Right lung (tissue), 5 donors: ENCODE results near the gene FOXC2. TPM values are rescaled to one million over a fixed set of nuclear protein-coding genes. Genes with fewer than 3 reads are reported as not detected.
"Not testable (repeated sequence)": the region's sequence is repeated elsewhere in the genome, so short reads cannot be mapped to it uniquely, and the experiment has no call there.

Experiments used
- DNase-seq, 2 donors: peaks; one replicate each; pipeline ENCODE4 v3.0.0-alpha.2; 2013
- polyA plus RNA-seq, 5 donors: library from polyadenylated mRNA; unstranded; fragments of 120-200 nt; gene quantifications; one replicate each; pipeline versions ENCODE4 v1.2.1 to v1.2.3, GENCODE V29; 2013; ENCODE audit warnings: inconsistent platforms in 1 of 5, low replicate concordance in 1 of 5; ENCODE audit not compliant: insufficient read length in 5 of 5, insufficient read depth in 1 of 5

FOXC2 gene
- polyA plus RNA-seq, 5 donors, result 0.31 to 0.95 (median 0.72) TPM

DNA sequence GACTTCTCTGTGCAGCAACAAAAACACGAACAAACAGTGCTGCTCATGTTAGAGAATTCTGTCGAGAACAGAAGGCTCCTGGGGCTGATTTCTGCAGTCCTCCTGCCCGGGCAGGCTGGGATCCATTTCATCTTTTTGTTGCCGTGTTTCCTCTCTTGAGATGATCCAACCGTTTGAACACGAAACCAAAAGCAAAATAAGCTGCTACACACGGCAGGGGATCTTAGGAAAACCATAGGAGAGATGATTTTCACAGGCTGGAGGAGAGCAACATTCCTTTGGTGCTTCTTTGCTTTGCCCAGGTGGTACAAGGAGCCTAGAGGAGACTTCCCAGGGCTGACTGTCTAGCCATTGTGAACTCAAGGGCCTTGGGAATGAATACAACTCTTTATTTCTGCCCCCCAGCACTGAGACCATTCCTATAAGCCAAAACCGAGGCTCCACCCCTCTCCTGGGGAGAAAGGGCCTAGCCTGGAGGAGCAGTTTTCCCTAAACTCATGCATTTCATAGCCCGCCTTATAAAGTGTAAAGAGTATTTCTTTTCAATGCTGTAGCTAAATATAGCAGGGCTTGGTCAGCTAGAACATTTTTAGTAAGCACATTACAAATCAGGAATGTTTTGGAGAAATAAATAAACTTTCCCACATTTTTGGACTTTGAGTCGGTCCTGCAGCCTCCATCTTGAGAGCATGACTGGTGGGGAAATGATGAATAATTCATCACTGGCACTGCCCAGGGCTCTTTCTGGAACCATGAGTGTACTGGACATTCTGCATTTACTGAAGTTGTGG, 19.4 kb downstream of the FOXC2 start:
- DNase-seq, result no peak

DNA sequence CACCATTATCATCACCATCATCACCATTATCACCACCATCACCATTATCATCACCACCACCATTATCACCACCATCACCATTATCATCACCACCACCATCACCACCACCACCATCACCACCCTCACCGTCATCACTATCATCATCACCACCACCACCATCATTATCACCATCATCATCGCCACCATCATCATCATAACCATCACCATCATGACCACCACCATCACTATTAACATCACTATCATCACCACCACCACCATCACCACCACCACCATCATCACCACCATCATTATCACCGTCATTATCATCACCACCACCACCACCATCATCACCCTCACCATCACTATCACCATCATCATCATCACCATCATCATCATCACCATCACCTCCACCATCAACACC, 20.9 kb downstream of the FOXC2 start:
- no peak for DNase-seq

DNA sequence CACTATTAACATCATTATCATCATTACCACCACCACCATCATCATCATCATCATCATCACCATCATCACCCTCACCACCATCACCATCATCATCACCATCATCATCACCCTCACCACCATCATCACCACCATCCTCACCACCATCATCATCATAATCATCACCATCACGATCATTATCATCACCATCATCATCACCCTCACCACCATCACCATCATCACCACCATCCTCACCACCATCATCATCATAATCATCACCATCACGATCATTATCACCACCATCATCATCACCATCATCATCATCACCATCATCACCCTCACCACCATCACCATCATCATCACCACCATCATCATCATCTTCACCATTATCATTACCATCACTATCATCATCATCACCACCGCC, 21.3 kb downstream of the FOXC2 start:
- DNase-seq, result not testable (repeated sequence)

DNA sequence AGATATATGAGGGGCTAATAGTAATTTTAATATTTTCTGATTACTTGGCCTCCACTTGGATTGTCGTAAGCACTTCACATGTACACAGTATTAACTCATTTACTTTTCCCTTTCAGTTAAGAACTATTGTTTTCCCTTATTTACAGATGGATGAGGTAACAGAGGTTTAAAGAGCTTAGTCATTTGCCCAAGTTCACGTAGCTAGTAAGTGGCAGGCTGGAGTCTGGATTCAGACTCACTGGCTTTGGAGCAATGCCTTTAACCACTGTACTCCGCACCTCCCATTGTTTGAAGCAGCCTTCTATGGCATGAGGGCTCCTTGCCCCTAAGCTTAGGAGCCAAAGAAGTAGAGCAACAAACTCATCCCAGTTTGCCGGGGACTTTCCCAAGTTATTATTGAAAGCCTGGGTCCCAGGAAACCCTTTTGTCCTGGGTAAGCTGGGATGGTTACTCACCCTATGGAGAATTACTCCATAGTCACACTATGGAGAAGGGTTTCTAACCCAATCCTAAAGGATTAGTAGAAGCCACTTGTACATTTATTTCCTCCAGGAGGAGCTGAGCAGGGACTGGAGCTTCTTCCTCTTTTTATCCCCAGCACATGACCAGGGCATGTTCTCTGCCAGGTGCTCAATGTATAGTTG, 24.0 kb downstream of the FOXC2 start:
- DNase-seq, result no peak

DNA sequence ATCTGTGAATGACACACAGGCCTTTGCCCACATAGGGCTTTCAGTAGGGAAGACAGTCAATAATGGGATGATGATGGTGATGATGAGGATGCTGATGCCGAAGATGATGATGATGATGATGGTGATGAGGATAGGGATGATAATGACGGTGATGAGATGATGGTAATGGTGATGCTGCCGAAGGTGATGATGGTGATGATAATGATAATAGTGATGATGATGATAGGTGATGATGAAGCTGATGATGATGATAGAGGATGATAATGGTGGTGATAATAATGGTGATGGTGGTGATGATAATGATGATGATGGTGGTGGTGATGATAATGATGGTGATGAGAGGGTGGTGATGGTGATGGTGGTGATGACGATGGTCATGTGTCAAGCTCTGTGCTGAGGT, 24.6 kb downstream of the FOXC2 start:
- no peak for DNase-seq

DNA sequence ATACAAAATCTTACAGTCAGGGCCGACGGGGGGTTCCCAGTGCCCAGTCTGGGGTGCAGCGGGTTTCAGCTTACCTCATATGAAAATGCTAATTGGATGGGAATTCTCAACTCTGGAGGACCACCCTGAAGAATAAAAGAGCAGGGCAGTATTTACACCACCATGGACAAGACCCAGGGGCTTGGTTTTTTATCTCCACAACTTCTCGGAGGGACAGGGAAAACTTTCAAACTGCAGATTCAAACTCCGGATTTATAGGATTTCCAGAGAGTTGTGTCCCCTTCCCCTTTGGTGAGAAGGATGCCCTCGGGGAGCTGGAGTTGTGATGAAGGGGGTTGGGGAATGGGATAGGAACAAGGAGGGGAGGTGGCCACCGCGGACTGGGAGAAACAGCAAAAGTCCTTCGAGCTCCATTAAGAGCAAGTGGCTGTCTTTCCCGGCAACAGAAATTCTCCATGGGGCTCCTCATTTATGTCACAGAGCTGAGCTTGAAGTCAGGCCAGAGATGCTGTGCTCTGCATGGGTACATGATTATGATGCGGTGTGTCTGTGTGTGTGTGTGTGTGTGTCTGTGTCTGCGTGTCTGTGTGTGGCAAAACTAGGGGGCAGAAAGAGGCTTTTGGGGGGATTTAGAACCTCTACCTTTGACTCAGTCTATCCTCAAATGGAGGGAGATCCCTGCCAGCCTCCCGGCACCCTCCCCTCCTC, 27.4 kb downstream of the FOXC2 start:
- no peak for DNase-seq

DNA sequence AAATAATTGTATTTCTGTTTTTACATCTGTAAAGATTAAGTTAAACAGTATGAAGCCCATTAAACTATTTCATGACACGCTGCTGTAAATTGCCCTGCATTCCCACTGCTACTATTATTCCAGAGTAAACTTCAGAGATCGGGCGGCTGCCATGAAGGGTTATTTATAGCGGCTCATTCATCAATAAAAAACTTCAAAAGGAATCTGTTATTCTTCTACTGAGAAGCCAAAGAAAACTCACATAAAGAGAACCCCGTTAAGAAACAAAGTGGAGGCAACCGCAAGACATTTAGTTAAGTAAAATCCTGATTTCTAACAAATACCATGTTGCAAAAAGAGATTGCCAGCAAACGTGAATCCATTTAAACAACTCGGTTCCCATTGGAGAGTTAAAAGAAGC, 28.1 kb downstream of the FOXC2 start:
- DNase-seq, result no peak

DNA sequence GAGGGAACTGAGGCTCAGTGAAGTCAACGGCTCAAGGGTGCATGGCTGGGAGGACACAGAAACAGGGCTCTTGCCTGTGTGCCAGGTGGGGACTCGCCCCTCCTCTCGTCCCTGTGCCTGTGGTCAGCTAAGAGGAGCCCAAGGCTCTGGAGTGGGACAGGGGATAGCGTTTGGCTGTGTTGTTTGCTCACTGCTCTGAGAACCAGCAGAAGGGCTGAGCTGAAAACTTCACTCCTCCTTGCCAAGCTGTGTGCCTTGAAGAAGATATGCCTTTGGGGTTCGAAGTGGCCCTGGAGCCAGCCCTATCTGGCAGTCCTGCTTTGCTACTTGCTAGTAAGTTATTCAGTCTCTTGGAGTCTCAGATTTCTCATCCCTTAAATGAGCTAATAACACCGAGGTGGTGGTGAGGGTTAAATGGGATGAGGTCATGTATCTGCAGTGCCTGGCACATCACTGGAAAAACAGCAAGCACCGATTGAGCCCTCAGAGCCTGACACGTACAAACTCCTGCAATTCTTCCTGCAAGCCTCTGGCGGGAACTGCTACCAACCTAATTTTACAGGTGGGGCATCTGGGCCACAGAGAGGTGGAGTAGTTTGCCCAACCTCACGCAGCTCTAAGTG, 29.5 kb downstream of the FOXC2 start:
- DNase-seq, result no peak

DNA sequence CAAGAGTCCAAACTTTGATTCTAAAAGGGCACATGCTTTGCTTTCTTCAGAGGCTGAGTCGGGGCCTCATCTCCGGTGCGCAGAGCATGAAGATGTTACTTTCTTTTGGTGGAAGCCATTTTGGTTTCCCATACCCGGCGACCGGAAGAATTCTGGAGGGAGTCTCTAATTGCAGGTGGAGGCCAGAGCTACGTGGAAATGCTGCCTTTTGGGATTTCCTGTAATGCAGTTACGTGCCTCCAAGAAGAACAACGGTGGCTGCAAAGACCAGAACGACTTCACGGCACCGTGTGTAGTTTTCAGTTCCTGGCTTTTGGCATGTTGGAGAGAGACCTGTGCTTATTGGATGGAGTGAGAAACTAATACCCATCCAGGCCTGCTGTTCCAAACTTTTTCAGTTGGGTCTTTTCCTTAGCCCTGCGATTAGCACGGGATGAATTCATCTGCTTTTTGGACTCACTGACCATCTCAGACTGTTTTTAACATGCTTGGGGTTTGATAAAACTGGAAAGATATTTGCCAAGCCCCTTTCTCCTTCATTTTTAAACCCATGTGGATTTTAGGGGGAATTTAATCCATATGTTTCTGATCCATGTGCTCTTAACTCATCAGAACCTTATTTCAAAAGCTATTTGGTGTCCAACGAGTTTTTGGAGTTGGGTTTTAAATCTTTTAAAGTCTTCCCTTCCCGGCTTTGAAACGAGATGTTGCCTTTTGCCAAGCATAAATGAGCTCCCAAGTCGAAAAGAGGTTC, 30.7 kb downstream of the FOXC2 start:
- DNase-seq, result no peak

DNA sequence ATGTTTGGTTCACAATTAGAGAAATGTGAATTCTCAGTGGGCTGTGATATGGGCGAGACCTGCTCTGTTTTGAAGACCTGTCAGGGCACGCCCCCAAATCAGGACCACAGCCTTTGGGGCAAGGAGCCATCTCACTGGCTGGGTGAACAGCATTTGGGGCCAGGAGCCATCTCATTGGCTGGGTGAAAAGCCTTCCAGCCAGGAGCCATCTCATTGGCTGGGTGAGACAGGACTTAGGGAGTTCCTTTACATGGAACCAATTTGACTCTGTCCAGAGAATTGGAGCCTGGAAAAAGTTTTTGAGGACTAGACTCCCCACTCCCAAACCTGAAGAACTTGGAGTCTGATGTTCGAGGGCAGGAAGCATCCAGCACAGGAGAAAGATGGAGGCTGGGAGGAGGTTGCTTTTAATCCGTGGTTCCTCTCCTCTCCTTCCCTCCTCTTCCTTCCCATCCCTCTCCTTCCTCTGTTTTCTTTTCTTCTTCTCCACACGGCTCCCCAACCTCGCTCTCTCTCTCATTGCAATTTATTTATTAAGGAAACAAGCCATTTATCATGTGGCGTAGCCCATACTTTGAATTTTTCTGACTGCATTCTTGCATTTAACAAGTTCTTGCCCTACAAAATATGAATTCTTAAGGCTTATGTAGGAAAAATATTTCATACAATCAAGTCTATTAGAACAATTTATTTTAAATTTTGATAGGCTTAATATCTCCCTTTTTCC, 31.4 kb downstream of the FOXC2 start:
- DNase-seq, result no peak

DNA sequence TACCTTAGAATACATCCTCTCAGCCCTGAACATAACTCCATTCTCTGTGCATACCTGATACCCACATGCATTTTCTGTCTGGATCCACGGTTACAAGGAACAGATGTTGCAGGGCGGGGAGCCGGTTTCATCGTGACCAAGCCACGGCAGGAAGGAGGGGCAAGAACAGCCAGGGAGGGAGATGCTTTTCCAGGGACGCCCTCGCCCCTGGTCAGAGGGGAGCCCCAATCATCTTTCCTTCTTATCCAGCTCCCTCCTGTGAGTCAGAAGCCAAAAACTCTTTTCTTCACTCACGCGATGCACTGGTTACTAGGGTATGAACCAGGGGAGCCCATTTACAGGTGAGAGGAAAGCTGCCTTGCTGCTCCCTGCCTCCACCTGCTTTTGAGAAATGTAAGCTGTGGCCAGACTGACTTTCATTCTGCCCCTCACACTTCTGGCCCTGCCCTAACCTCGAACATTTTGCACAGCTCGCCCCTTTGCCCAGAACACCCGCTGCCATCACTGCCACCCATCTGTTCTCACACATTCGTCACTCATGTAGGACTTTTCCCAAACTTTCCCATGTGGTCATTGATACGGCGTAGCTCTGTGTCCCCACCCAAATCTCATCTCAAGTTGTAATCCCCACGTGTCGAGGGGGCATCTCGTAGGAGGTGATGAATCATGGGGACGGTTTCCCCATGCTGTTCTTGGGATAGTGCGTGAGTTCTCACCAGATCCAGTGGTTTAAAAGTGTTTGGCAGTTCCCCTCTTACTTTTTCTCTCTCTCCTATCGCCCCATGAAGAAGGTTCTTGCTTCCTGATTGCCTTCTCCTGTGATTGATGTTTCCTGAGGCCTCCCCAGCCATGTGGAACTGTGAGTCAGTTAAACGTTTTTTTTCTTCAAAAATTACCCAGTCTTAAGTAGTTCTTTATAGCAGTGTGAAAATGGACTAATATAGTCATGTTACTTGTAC, 32.3 kb downstream of the FOXC2 start:
- no peak for DNase-seq

DNA sequence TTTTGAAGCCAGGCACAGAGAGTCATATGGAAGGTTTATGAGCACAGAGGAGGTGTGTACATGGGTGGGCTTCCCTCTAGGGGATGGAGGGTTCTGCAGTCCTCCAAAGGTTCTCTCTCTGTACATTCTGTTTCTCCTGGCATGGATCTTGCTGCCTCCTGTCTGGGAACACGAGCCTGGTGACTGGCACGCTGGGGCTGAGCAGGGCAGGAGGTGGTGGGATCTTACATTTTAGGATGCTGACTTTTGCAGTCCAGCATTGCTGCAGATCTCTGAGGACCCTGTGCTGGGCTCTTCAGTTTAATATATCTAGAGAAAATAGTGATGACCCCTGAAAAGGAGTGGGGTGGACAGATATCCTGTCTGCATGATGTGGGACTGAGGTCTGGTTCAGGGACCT, 34.7 kb downstream of the FOXC2 start:
- DNase-seq, result no peak

DNA sequence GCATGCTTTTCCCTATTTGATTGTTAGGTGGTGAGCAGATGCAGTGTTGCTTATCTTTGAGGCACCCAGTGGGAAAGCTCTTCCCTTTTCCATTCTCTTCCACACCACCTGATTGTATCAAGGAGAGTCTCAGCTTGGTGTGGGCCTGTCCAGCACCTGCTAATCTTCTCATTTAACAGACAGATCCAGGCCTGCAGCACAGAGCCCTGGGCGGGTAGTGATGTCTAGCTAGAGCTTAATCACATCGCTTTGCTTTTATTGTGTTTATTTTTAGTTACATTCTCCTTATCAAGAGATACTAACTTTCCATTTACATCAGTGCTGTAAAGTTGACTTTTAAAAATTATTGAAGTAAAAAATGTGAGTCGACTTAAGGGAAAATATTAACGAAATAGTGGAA, 35.9 kb downstream of the FOXC2 start:
- no peak for DNase-seq

DNA sequence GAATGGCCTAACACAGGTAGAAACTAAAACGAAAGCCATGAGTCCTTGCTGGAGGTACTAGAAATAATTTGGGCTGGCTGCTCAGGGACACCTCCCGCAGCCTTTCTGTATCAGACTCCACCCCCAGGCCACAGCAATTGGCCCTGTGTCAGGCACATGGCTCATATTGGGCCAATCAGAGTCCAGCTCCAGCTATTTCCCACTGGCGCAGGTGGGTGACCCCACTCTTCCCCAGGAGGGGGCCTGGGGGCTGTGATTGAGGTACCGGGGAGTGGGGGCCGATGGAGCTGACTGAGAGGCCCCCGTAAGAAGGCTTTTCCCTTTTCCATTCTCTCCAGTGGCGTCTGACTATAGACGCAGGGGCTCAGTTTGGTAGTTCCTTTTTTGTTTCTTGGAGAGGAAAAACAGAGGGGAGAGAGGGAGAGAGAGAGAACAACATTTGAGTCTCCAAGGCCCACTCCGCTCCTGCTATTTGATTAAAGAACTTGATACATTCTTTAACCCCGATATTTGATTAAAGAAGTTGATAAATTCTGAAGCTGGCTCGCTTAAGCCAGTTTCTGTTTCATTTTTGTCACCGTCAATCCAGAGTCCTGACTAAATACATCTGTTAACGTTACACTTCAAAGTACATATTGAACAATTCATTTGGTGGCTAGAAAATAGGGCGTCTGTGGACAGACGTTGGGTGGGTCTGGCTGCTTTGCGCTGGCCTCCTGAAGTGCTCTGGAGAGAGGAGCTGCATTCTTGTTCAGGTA, 38.0 kb downstream of the FOXC2 start:
- DNase-seq, result no peak

DNA sequence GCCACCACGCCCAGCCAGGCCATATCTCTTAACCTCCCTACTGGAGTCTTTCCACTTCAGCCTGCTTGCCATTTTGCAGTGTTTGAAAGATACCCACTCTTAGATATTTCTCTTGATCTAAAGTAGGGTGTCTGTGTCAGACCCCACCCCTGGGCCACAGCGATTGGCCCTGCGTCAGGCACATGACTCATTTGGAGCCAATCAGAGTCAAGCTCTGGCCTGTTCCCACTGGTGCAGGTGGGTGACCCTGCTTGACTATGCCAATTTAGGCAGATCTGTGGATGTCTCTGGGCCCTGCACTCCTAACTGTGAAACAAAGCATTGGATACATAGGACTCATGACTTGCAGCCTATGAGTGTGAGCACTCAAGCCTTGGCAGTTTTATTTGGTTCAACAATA, 39.3 kb downstream of the FOXC2 start:
- no peak for DNase-seq

DNA sequence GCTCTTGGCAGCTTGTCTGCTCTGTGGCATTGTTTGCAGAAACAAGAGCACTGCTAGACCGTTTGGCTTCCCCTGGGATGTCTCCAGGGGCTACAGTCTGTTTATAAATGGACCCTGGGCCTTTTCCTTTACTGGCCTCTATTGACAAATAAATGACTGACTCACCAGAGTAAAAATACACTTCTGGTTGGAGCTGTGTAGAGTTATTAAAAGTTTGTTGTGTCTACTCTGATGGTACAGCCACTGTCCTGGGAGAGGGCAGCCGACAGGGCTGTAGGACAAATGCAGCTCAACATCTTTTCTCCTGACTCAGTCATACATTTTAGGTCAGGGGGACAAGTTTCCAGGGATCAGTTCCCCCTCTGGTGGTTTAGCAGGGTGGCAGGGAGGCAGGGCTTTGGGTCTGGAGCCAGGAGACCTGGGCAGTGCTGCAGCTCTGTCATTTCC, 41.7 kb downstream of the FOXC2 start:
- no peak for DNase-seq

DNA sequence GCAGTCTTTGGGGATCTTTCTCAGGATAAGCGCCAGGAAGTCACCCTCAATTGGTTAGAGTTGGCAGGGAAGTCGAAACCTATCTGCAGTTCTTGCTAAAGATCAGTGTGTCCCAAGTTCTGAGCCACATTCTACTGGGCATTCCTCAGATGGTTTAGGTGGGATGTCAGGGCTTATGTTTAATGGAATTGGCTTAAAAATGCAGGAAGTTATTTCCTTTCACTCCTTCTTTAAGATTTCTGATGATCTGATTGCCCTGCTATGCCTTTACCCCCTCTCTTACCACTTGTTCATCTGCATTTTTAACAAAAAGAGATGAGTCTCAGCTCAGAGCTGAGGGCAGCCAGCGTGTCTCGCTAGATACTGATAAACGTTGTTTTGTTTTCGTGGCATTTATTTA, 42.5 kb downstream of the FOXC2 start:
- DNase-seq, result no peak

DNA sequence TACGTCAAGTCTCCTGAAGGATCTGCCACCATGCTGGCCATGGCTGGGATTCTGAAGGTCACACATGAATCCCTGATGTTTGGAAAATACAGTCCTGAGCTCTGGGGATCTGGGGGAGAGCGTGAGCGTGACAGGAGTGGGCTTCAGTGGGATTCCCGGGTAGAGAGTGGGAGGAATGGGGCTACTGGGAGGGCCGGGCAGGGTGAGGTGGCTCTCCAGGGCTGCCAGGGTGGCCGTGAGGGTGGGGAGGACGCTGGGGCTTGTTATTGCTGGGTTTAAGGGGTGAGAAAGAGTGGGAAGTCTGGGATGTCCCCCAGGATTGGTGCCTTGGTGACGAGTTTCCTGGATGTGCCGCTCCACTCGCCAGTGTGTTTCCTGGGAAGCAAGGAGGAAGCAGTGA, 43.0 kb downstream of the FOXC2 start:
- DNase-seq, result no peak
